GM19099 (cell line): ENCODE data around the gene FSTL5.

Experiments
- POLR2A ChIP-seq: IDR thresholded peaks from 3 replicates; pipeline ENCODE4 v1.6.1; 2011; ENCODE audit warnings: low read depth; ENCODE audit not compliant: insufficient read length; ENCODE audit errors: extremely low read depth

FSTL5 gene

GRCh38 chr4:161505141-161505540 lies 658.7 kb downstream of the FSTL5 start:
- no peak for TF ChIP-seq POLR2A

DNA sequence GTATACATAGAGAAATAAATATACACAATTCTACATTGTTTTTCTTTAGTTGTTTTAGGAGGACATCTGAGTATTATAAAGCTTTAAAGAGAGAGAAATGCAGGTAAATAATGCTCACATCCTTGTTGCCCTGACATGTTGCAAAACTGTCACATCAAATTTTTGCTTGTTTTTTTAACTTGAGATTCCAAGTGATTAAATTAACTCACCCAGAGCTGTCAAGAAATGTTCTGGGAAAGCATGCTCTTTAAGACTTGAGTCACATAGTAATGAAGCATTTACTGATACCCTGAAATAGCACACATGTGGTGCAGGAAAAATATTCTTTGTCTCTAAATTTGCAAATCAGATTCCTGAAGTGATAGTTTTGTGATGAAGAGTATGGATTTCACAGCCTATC lies 665.6 kb downstream of the FSTL5 start:
- TF ChIP-seq POLR2A, result no peak

DNA sequence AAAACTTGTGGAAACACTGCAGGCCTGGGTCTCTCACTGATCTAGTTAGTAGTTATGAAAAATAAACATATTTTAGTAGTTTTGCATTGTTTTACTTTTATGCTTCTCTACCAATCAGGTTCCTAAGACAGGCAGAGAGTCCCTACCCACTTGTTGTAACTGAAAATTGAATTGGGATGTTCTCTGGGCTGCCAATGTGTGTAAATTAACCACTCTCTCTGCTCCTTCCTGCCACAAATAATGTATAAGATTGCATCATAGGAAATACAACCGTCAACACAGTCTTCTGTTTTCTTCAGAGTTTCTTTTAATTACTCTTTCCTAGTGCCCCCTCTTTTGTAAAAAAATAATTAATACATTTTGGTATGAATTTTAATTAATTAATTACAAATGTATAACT lies 677.3 kb downstream of the FSTL5 start:
- no peak for TF ChIP-seq POLR2A

DNA sequence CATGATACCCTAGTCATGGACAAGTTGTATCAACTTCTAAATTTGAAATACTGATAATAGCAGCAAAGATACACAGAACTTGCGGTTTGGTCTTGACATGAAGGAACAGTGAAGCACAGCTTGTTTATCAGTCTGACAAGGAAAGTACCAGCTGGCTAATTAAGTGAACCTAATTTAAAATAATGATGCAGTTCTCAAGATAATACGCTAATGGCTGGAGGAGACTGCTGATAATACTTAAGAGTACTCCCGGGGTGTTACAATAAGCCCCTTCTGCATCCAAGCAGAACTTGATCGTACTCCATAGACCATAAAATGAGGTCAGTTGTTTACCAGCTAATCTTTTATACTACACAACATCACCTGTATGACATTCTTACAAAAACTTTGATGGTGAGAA lies 697.5 kb downstream of the FSTL5 start:
- TF ChIP-seq POLR2A, result no peak

GRCh38 chr4:161463436-161463835 lies 700.4 kb downstream of the FSTL5 start:
- no peak for TF ChIP-seq POLR2A

DNA sequence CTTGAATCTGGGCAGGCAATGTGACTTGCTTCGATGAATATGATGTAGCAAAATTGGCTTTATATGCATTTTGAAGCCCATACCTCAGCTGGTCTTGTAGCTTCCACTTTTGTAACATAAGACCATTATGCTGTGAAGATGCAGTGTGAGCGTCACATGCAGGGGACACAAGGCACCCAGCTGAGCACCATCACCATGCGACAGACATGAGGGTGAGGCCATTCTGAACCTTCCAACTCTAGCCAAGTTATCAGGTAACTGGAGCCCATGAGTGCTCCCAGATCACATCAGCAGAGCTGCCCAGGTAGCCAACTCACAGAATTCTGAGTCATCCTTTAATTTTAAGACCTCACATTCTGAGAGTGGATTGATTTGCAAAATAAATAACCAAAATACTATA lies 705.9 kb downstream of the FSTL5 start:
- TF ChIP-seq POLR2A, result no peak

- no peak for TF ChIP-seq POLR2A
Observed at GRCh38 chr4:161457311-161457710, 706.5 kb downstream of the FSTL5 start.

DNA sequence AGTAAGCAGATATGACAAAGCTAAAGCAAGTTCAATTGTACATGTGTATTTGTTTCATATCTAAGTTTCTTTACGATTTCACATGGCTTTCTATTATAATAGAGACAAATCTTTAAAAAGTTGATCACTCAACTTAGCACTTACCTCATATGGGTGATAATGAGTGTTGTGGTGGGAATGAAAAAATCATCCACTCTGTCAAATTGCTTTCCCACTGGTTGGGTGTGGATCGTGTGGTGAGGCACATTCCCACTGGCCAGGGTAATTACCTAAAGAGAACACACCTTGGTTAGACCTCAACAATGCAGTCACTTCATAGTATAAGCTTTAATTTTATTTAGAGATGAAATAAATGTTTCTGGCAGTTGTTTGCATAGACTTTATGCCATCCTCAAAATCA lies 708.9 kb downstream of the FSTL5 start:
- TF ChIP-seq POLR2A, result no peak

- TF ChIP-seq POLR2A, result no peak
Observed at GRCh38 chr4:161448550-161449180, 715.1 kb downstream of the FSTL5 start.

DNA sequence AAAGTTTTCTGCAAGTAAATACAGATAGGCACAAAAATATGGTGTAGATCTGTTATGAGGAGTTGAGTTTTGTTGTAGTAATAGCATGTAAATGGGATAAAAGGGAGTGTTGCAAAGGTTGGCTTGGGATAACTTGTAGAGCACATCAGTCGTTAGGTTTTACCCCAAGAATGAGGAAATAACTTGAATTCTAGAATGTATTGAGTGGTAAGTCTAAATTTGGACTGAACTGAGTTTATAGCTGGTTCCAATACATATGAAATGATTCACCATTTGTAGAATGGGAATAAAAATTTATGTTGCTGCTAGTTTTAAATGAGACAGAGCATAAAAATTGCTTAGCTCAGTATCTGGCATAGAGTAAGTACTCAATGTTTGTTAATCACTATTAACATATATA lies 719.2 kb downstream of the FSTL5 start:
- TF ChIP-seq POLR2A, result no peak

DNA sequence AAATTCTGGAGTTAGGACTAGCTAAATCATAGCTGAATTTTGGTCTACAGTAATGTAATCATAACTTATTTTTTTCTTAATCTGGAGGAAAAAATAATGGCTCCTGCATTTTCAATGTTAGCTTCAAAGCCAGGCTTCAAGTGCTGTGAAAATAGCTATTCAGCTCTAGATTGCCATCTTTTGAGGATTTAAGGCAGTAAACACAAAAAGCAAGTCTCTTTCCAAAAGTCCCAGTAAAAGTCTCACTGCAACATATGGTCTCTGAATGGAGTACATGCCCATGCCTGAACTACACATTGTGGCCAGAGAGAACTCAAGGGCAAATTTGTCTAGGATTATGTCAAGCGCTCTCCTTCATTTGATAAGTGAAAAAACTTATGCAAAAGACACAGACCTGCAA lies 720.9 kb downstream of the FSTL5 start:
- no peak for TF ChIP-seq POLR2A

DNA sequence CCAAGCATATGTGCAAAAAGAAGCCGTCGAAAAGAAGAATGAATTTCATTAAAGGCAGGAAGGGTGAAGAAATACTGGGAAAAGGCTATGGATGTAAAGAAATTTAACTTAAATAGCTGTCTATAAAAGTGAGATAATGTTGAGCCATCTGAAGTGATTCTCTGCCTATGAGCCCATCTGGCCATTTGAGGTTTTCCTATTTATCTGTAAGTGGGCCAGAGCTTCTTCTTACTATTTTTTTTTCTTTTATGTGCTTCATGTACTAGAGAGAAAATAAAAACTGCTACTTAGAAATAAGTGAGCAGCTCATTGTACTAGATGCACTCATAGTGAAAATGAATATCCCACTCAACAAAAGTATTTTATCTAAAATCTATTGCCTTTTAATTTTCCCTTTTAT lies 725.7 kb downstream of the FSTL5 start:
- no peak for TF ChIP-seq POLR2A

- TF ChIP-seq POLR2A, result no peak
Observed at GRCh38 chr4:161428180-161428965, 735.4 kb downstream of the FSTL5 start.

DNA sequence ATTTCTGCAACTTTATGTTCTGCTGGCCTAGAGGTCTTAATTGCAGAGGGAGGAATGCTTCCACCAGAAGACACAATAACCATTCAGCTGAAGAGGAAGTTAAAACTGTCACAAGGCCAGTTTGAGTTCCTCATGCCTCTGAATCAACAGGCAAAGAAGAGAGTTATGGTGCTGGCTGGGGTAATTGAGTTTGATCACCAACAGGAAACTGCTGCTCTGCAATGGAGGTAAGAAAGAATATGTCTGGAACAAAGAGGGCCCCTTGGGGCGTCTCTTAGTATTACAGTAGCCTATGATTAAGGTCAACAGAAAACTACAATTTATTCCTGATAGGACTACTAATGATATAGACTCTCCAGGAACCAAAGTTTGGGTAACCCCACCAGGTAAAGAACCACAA lies 744.0 kb downstream of the FSTL5 start:
- TF ChIP-seq POLR2A, result no peak

DNA sequence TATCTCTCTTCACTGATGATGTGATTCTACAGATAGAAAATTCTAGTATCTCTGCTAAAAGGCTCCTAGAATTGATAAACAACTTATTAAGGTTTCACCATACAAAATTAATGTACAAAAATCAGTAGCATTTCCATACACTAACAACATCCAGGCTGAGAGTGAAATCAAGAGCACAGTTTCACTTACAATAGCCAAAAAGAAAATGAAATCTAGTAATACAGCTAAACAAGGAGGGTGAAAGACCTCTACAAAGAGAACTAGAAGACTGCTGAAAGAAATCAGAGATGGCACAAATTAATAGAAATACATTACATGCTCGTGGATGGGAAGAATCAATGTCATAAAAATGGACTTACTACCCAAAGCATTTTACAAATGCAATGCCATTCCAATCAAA lies 751.9 kb downstream of the FSTL5 start:
- TF ChIP-seq POLR2A, result no peak

GRCh38 chr4:161404346-161405110 lies 759.3 kb downstream of the FSTL5 start:
- TF ChIP-seq POLR2A, result no peak

- TF ChIP-seq POLR2A, result no peak
Observed at GRCh38 chr4:161403781-161404180, 760.0 kb downstream of the FSTL5 start.

DNA sequence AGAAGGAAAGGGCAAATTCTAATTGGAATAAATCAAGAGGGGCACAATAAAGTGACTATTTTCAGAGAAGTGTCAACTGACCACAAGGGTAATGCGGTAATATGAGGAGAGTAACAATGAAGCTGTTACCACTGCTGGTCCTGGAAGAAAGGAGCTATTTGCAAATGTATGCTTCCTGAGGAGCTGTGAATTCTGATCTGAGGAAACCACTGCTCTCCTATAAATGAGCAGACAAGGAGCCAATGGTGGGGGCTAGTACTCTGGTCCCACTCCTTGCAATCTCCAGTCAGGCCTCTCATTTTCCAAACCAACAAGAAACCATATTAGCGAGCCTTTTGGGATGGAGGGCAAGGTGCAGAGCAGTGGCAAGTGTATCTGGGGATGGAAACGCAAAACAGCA lies 770.2 kb downstream of the FSTL5 start:
- TF ChIP-seq POLR2A, result no peak
